Measurements from ENCODE around the gene ARHGEF12.

ARHGEF12 gene

GRCh38 chr11:120441592-120441991, 105.4 kb downstream of the ARHGEF12 start:
- no peak overlapping the region for H3K4me3 ChIP-seq
- intact Hi-C loops (cut with DNase I; ENCODE audit: low total_unique reads) = no loop called here
- DNase-seq = no peak
- no peak for TF ChIP-seq CTCF (IDR thresholded peaks at IDR 0.05)
- no peaks in the 10 kb centered on the region for H3K9me3 ChIP-seq
- H3K27me3 ChIP-seq = no peaks in the 10 kb centered on the region
- no peaks in the 10 kb centered on the region for H3K4me1 ChIP-seq
- H3K36me3 ChIP-seq = peaks cover 54 to 79% (median 71%) of the 10 kb centered on the region in 3 donors
- H3K27ac ChIP-seq = no peak overlapping the region

- peaks cover 59 to 83% (median 76%) of the 10 kb centered on the region in 3 donors for H3K36me3 ChIP-seq
- DNase-seq = no peak
- H3K4me3 ChIP-seq = no peak overlapping the region
- no peaks in the 10 kb centered on the region for H3K27me3 ChIP-seq
- H3K27ac ChIP-seq = no peak overlapping the region
- intact Hi-C loops (cut with DNase I; ENCODE audit: low total_unique reads) = no loop called here
- H3K9me3 ChIP-seq = no peaks in the 10 kb centered on the region
- no peak for TF ChIP-seq CTCF (IDR thresholded peaks at IDR 0.05)
- no peaks in the 10 kb centered on the region for H3K4me1 ChIP-seq
Measured at GRCh38 chr11:120442031-120442430, 105.8 kb downstream of the ARHGEF12 start.

GRCh38 chr11:120446802-120447201, 110.6 kb downstream of the ARHGEF12 start:
- no peaks in the 10 kb centered on the region for H3K4me1 ChIP-seq
- intact Hi-C loops (cut with DNase I; ENCODE audit: low total_unique reads) = no loop called here
- no peaks in the 10 kb centered on the region for H3K27me3 ChIP-seq
- TF ChIP-seq CTCF (IDR thresholded peaks at IDR 0.05) = no peak
- no peaks in the 10 kb centered on the region for H3K9me3 ChIP-seq
- H3K4me3 ChIP-seq = no peak overlapping the region
- H3K27ac ChIP-seq = no peak overlapping the region
- peaks cover 88 to 96% (median 93%) of the 10 kb centered on the region in 3 donors for H3K36me3 ChIP-seq
- no peak for DNase-seq

GRCh38 chr11:120448240-120448639, 112.0 kb downstream of the ARHGEF12 start:
- no peaks in the 10 kb centered on the region for H3K9me3 ChIP-seq
- H3K36me3 ChIP-seq = peaks cover 89 to 97% (median 96%) of the 10 kb centered on the region in 3 donors
- no peak for DNase-seq
- no peaks in the 10 kb centered on the region for H3K27me3 ChIP-seq
- no peak for TF ChIP-seq CTCF (IDR thresholded peaks at IDR 0.05)
- H3K4me3 ChIP-seq = no peak overlapping the region
- intact Hi-C loops (cut with DNase I; ENCODE audit: low total_unique reads) = no loop called here
- no peak overlapping the region for H3K27ac ChIP-seq
- no peaks in the 10 kb centered on the region for H3K4me1 ChIP-seq

- DNase-seq = no peak
- intact Hi-C loops (cut with DNase I; ENCODE audit: low total_unique reads) = no loop called here
- Histone ChIP-seq H3K27ac (no peak overlapping the region), H3K4me3 (no peak overlapping the region), H3K36me3 (peaks cover 83 to 98% (median 93%) of the 10 kb centered on the region in 3 donors), H3K4me1 (no peaks in the 10 kb centered on the region), H3K9me3 (no peaks in the 10 kb centered on the region), H3K27me3 (no peaks in the 10 kb centered on the region)
- no peak for TF ChIP-seq CTCF (IDR thresholded peaks at IDR 0.05)
Measured at GRCh38 chr11:120455487-120455886, 119.3 kb downstream of the ARHGEF12 start.

- TF ChIP-seq CTCF (IDR thresholded peaks at IDR 0.05) = no peak
- Histone ChIP-seq H3K9me3 (no peaks in the 10 kb centered on the region), H3K36me3 (peaks cover 87 to 98% (median 94%) of the 10 kb centered on the region in 3 donors), H3K27me3 (no peaks in the 10 kb centered on the region), H3K4me1 (no peaks in the 10 kb centered on the region), H3K27ac (no peak overlapping the region), H3K4me3 (no peak overlapping the region)
- intact Hi-C loops (cut with DNase I; ENCODE audit: low total_unique reads) = no loop called here
- no peak for DNase-seq
Measured at GRCh38 chr11:120457996-120458395, 121.8 kb downstream of the ARHGEF12 start.
